AG04450 (cell line): ENCODE measurements around the gene MAB21L2. TPM values are rescaled to one million over a fixed set of nuclear protein-coding genes. Genes with fewer than 3 reads are reported as not detected.

Experiments used
- CTCF ChIA-PET: fragments of 300-600, 350-600 bp; formaldehyde crosslinking; extraction: SDS; loops from one replicate; lab custom pipeline; 2022; ENCODE audit warnings: antibody characterized with exemption, inconsistent platforms; lab: Charles Lee
- POLR2A ChIA-PET: fragments of 350-600 bp; formaldehyde crosslinking; extraction: SDS; loops from one replicate; lab custom pipeline; 2021; ENCODE audit warnings: antibody characterized with exemption, inconsistent platforms; lab: Yijun Ruan, JAX
- DNase-seq: peaks from one replicate; pipeline ENCODE4 v3.0.0-alpha.2; 2011; ENCODE audit warnings: low read depth, low spot score
- H3K27ac ChIP-seq: one replicate; pipeline ENCODE4 v1.5.1; 2012; ENCODE audit warnings: low read depth, low read length, control low read depth
- H3K27me3 ChIP-seq: one replicate; pipeline ENCODE4 v1.6.0; 2012; ENCODE audit warnings: low read length; ENCODE audit not compliant: control insufficient read depth, insufficient read depth
- H3K4me3 ChIP-seq: 2 replicates; pipeline ENCODE4 v1.5.1; 2011; ENCODE audit warnings: mild to moderate bottlenecking, low read depth, low read length, control low read depth
- H3K9me3 ChIP-seq: 2 replicates; pipeline ENCODE4 v1.5.1; 2012; ENCODE audit warnings: low read length; ENCODE audit not compliant: control insufficient read depth, insufficient read depth
- polyA plus RNA-seq: library from polyadenylated mRNA; depleted of rRNA; stranded (reverse); fragments of >200 nt; gene quantifications from 2 replicates; pipeline ENCODE4 v1.2.3, GENCODE V29; 2011
- TF ChIP-seq, protein P1 (sequence below): IDR thresholded peaks from 2 replicates; pipeline ENCODE4 v1.5.1; 2011; ENCODE audit warnings: low read depth, low read length, control low read depth, inconsistent platforms

MAB21L2 gene
- polyA plus RNA-seq, 1 experiment: 3.3 TPM

DNA sequence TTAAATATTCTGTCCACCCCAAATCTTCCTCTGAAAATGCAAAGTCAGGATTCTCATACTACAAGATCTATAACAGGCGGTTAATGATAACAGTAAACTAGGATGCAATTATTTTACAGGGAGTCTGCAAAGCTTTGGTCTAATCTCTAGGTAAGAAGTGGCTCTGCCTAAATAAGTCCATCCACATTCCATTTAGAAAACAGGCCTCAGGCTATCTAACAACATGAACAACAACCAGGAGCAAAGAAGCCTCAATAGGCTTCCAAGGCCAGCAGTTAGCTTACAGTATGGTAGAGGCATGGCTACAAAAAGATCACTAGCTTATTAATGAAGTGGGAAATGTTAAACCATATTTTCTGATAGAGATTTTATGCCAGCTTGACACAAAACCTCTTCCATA lies 6.4 kb downstream of the MAB21L2 start:
- Histone ChIP-seq H3K27me3 (no peaks in the 10 kb centered on the region), H3K27ac (no peak overlapping the region), H3K4me3 (no peak overlapping the region), H3K9me3 (no peaks in the 10 kb centered on the region; the same call in 1 of the 2 replicates)
- TF ChIP-seq, protein P1, sequence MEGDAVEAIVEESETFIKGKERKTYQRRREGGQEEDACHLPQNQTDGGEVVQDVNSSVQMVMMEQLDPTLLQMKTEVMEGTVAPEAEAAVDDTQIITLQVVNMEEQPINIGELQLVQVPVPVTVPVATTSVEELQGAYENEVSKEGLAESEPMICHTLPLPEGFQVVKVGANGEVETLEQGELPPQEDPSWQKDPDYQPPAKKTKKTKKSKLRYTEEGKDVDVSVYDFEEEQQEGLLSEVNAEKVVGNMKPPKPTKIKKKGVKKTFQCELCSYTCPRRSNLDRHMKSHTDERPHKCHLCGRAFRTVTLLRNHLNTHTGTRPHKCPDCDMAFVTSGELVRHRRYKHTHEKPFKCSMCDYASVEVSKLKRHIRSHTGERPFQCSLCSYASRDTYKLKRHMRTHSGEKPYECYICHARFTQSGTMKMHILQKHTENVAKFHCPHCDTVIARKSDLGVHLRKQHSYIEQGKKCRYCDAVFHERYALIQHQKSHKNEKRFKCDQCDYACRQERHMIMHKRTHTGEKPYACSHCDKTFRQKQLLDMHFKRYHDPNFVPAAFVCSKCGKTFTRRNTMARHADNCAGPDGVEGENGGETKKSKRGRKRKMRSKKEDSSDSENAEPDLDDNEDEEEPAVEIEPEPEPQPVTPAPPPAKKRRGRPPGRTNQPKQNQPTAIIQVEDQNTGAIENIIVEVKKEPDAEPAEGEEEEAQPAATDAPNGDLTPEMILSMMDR: no peak
- POLR2A ChIA-PET: no interaction called here
- DNase-seq: no peak
- CTCF ChIA-PET: interaction anchor here (1.1 to 1.2 kb wide), 2 partner anchors 30 to 290 kb away, joined by 3 read pairs; no protein-coding TSS in a partner anchor

DNA sequence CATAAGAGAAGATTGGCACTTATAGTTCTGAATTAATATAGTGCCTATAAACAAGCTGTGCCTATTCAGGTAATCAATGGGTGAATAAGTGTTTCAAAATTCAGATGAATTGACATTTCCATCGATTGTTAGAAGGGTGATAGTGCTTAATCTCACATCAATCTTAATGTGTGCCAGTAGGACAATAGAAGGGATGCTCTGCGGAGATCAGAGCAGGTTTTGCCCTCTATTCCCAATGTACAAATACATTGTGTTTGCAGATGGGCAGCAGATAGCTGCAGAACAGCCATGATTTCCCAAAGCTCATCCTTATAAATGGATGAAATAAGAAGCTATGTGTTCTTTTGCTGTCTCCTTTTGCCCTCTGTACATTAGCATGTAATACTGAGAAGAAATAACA lies 7.2 kb downstream of the MAB21L2 start:
- ChIA-PET POLR2A (no interaction called here), CTCF (interaction anchor here (0.8 to 1.1 kb wide), 2 partner anchors 31 to 278 kb away, joined by 3 to 4 read pairs; no protein-coding TSS in a partner anchor)
- H3K27me3 ChIP-seq: no peaks in the 10 kb centered on the region
- DNase-seq: no peak
- H3K9me3 ChIP-seq: no peaks in the 10 kb centered on the region
- no peak overlapping the region for H3K4me3 ChIP-seq
- TF ChIP-seq, protein P1: no peak
- H3K27ac ChIP-seq: no peak overlapping the region

DNA sequence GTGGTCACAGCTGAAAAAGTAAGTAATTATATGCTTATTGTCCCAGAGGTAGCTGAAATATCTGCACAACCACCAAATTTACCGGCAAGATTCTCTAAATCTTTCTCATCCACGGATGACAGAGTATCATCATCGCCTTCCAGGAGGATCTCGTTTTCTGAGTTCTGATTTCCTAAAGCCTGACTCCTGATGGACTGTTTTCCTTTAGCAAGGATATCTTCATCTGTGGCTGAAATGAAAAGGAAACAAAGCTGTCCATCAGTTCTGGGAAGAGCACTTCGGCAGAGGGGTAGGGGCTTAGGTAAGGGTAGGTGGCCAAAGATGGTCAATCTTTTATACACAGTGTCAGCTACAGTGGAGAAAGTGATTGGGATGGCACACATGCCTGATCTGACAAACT lies 8.7 kb downstream of the MAB21L2 start:
- no peaks in the 10 kb centered on the region for H3K9me3 ChIP-seq
- ChIA-PET CTCF (no interaction called here), POLR2A (no interaction called here)
- H3K27ac ChIP-seq: no peak overlapping the region
- no peak for DNase-seq
- no peak overlapping the region for H3K4me3 ChIP-seq
- H3K27me3 ChIP-seq: no peaks in the 10 kb centered on the region
- TF ChIP-seq, protein P1: no peak

DNA sequence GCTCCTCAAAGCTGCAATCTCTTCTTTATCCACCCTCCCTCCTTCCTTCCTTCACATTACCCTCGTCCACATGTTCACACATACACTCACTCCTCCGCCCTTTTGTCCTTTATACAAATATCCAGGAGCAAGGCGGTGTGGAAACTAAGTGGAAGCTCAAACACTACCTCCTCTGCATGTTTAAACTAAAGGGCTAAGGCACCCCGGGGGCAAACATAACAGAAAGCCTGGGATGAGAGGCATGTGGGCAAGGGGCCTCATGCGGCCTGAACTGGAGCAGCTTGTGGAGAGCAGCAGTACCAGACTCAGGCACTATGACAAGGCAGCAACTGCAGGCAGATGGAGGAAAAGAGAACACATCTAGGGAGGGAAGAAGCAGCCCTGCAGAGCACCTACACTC lies 9.5 kb downstream of the MAB21L2 start:
- no peak for DNase-seq
- no peaks in the 10 kb centered on the region for H3K27me3 ChIP-seq
- no peaks in the 10 kb centered on the region for H3K9me3 ChIP-seq
- ChIA-PET CTCF (interaction anchor here (0.6 to 1.2 kb wide), 2 partner anchors 12 to 293 kb away, joined by 5 to 6 read pairs; no protein-coding TSS in a partner anchor), POLR2A (no interaction called here)
- no peak overlapping the region for H3K4me3 ChIP-seq
- TF ChIP-seq, protein P1: no peak
- H3K27ac ChIP-seq: no peak overlapping the region

DNA sequence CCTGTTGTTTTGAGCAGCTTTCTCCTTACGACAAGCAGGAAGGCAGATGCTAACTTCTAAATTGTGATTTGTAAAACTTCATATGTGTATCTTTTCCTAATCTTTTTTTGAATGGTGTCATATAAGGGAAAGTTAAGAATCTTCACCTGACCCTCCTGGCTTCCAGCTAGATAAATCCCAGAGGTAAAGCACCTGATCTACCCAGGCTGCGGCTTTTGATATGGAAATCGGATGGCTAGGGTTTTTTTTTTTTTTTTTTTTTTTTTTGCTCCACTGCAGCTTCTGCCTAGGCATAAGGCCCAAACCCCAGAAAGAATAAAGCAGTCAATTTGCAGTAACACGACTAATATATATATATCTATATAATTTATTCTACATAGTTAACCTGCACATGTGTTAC lies 10.0 kb downstream of the MAB21L2 start:
- CTCF ChIA-PET: interaction anchor here (0.6 to 1.2 kb wide), 3 partner anchors 13 to 294 kb away, joined by 3 to 6 read pairs (median 5); no protein-coding TSS in a partner anchor
- no peak overlapping the region for H3K4me3 ChIP-seq
- no peaks in the 10 kb centered on the region for H3K27me3 ChIP-seq
- no peak for DNase-seq
- POLR2A ChIA-PET: no interaction called here
- H3K27ac ChIP-seq: no peak overlapping the region
- H3K9me3 ChIP-seq: no peaks in the 10 kb centered on the region
- TF ChIP-seq, protein P1: no peak
